Neural cell (in vitro differentiated cells): Measurements from ENCODE around the gene RSU1. TPM values are rescaled to one million over a fixed set of nuclear protein-coding genes. Genes with fewer than 3 reads are reported as not detected.

Experiments used
- H2AFZ ChIP-seq: fragments of 200-600, 300-800 bp; sonication (generic), shearing (Covaris generic); 2 replicates; pipeline ENCODE4 v1.6.0; 2014; ENCODE audit warnings: low read depth, mild to moderate bottlenecking, antibody characterized with exemption, low read length, moderate library complexity
- H3F3A ChIP-seq: fragments of 200-600 bp; shearing (Covaris generic); 2 replicates; pipeline ENCODE4 v1.6.1; 2016; ENCODE audit warnings: mild to moderate bottlenecking, moderate library complexity, mixed read lengths, antibody characterized with exemption, low read length; ENCODE audit not compliant: insufficient read depth, poor library complexity, severe bottlenecking
- H3K27ac ChIP-seq: fragments of 200-600, 300-800 bp; sonication (generic), shearing (Covaris generic); 2 replicates; pipeline ENCODE4 v1.5.1; 2014; ENCODE audit warnings: mild to moderate bottlenecking, low read length, moderate library complexity
- H3K27me3 ChIP-seq: fragments of 300-800, 200-600 bp; sonication (generic), shearing (Covaris generic); 2 replicates; pipeline ENCODE4 v1.6.0; 2014; ENCODE audit warnings: mild to moderate bottlenecking, low read depth, low read length, moderate library complexity; ENCODE audit not compliant: insufficient read depth
- H3K36me3 ChIP-seq: fragments of 300-800, 200-600 bp; sonication (generic), shearing (Covaris generic); 2 replicates; pipeline ENCODE4 v1.5.1; 2014; ENCODE audit warnings: mild to moderate bottlenecking, antibody characterized with exemption, low read length, moderate library complexity; ENCODE audit not compliant: insufficient read depth
- H3K4me2 ChIP-seq: fragments of 300-800, 200-600 bp; sonication (generic), shearing (Covaris generic); 2 replicates; pipeline ENCODE4 v1.6.0; 2014; ENCODE audit warnings: mild to moderate bottlenecking, low read length
- H3K4me3 ChIP-seq: fragments of 300-800, 200-600 bp; sonication (generic), shearing (Covaris generic); 2 replicates; pipeline ENCODE4 v1.5.1; 2014; ENCODE audit warnings: mild to moderate bottlenecking, low read length, moderate library complexity
- H3K79me2 ChIP-seq: fragments of 200-600 bp; shearing (Covaris generic); replicated peaks from 2 replicates; pipeline ENCODE4 v1.6.0; 2014; ENCODE audit warnings: mild to moderate bottlenecking, low read length, moderate library complexity; ENCODE audit not compliant: insufficient read depth
- H3K9ac ChIP-seq: fragments of 300-800, 200-600 bp; sonication (generic), shearing (Covaris generic); 2 replicates; pipeline ENCODE4 v1.6.1; 2016; ENCODE audit warnings: mild to moderate bottlenecking, low read length, mixed read lengths
- H3K9me2 ChIP-seq: fragments of 200-600 bp; shearing (Covaris generic); 2 replicates; pipeline ENCODE4 v1.6.1; 2016; ENCODE audit warnings: mild to moderate bottlenecking, low read length, mixed read lengths; ENCODE audit not compliant: insufficient read depth
- H3K9me3 ChIP-seq: fragments of 200-600, 300-800 bp; sonication (generic), shearing (Covaris generic); 2 replicates; pipeline ENCODE4 v1.6.1; 2016; ENCODE audit warnings: mild to moderate bottlenecking, mixed run types, low read length, moderate library complexity, mixed read lengths
- H4K20me1 ChIP-seq: fragments of 200-600 bp; shearing (Covaris generic); 2 replicates; pipeline ENCODE4 v1.6.1; 2016; ENCODE audit warnings: mild to moderate bottlenecking, mixed run types; ENCODE audit not compliant: insufficient read depth
- EP300 ChIP-seq: fragments of 450-650 bp; conservative IDR thresholded peaks from 2 replicates; pipeline ENCODE4 v1.6.1; 2014; ENCODE audit warnings: antibody characterized with exemption, mild to moderate bottlenecking, moderate library complexity; ENCODE audit not compliant: poor library complexity, severe bottlenecking
- EZH2 ChIP-seq: fragments of 200-600, 300-800 bp; shearing (Covaris generic), sonication (generic); IDR thresholded peaks from 2 replicates; pipeline ENCODE4 v1.6.1; 2014; ENCODE audit warnings: antibody characterized with exemption, low read length, borderline replicate concordance, mild to moderate bottlenecking; ENCODE audit not compliant: insufficient read depth, poor library complexity, severe bottlenecking
- MXI1 ChIP-seq: fragments of 450-650 bp; conservative IDR thresholded peaks from 2 replicates; pipeline ENCODE4 v1.6.1; 2014; ENCODE audit warnings: antibody characterized with exemption, mild to moderate bottlenecking; ENCODE audit not compliant: poor library complexity, severe bottlenecking
- POLR2AphosphoS5 ChIP-seq: IDR thresholded peaks from 2 replicates; pipeline ENCODE4 v1.6.1; 2012
- RAD21 ChIP-seq: fragments of 450-650 bp; conservative IDR thresholded peaks from 2 replicates; pipeline ENCODE4 v1.6.1; 2014; ENCODE audit warnings: antibody characterized with exemption, mild to moderate bottlenecking, moderate library complexity
- REST ChIP-seq: IDR thresholded peaks from 2 replicates; pipeline ENCODE4 v1.6.1; 2012; ENCODE audit warnings: borderline replicate concordance
- SMC3 ChIP-seq: fragments of 450-650 bp; conservative IDR thresholded peaks from 2 replicates; pipeline ENCODE4 v1.6.1; 2014; ENCODE audit warnings: antibody characterized with exemption, mild to moderate bottlenecking, moderate library complexity; ENCODE audit not compliant: poor library complexity
- TAF1 ChIP-seq: IDR thresholded peaks from 2 replicates; pipeline ENCODE4 v1.6.1; 2012; ENCODE audit warnings: low read depth
- polyA plus RNA-seq: library from polyadenylated mRNA; depleted of rRNA; stranded (reverse); fragments of >200 nt; gene quantifications from 2 replicates; pipeline ENCODE4 v1.2.3, GENCODE V29; 2014
- TF ChIP-seq, protein P1 (sequence below): fragments of 450-650 bp; IDR thresholded peaks from 2 replicates; pipeline ENCODE4 v1.5.1; 2014; ENCODE audit warnings: antibody characterized with exemption, mild to moderate bottlenecking, moderate library complexity; ENCODE audit not compliant: poor library complexity, severe bottlenecking

RSU1 gene
- polyA plus RNA-seq, 1 donor from 2014 or later = 18.7 TPM

DNA sequence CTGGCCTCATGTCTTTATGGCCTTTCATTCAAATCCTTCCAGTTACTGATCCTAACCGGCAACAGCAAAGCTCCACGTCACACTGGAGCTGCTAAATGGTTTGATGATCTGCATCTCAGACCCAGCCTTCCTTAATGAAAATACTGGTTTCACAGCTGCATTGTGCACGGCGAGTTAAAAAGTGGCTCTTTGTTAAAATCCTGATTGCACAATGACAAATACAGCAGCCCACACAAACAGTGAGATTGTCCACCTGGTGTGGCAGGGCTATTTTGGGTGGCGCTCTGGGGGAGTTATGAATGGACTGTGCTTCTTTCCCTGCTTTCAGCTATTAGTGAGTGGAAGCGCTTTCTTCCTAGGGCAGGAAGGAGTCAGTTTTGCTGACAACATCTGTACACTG lies 232.1 kb downstream of the RSU1 start:
- H3K9me2 ChIP-seq = no peaks in the 10 kb centered on the region
- H4K20me1 ChIP-seq = no peaks in the 10 kb centered on the region
- no peak overlapping the region for H3K27ac ChIP-seq
- no peak overlapping the region for H2AFZ ChIP-seq
- no peaks in the 10 kb centered on the region for H3K9me3 ChIP-seq
- H3K79me2 ChIP-seq = no peaks in the 10 kb centered on the region
- no peaks in the 10 kb centered on the region for H3K36me3 ChIP-seq
- no peak overlapping the region for H3K4me2 ChIP-seq
- no peak overlapping the region for H3K9ac ChIP-seq
- H3K27me3 ChIP-seq = no peaks in the 10 kb centered on the region
- H3F3A ChIP-seq = no peaks in the 10 kb centered on the region
- no peak overlapping the region for H3K4me3 ChIP-seq
- TF ChIP-seq MXI1 (no peak), EP300 (no peak), SMC3 (no peak), RAD21 (no peak), TAF1 (no peak), POLR2AphosphoS5 (no peak), REST (no peak), EZH2 (no peak)
- TF ChIP-seq, protein P1, sequence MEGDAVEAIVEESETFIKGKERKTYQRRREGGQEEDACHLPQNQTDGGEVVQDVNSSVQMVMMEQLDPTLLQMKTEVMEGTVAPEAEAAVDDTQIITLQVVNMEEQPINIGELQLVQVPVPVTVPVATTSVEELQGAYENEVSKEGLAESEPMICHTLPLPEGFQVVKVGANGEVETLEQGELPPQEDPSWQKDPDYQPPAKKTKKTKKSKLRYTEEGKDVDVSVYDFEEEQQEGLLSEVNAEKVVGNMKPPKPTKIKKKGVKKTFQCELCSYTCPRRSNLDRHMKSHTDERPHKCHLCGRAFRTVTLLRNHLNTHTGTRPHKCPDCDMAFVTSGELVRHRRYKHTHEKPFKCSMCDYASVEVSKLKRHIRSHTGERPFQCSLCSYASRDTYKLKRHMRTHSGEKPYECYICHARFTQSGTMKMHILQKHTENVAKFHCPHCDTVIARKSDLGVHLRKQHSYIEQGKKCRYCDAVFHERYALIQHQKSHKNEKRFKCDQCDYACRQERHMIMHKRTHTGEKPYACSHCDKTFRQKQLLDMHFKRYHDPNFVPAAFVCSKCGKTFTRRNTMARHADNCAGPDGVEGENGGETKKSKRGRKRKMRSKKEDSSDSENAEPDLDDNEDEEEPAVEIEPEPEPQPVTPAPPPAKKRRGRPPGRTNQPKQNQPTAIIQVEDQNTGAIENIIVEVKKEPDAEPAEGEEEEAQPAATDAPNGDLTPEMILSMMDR = no peak

- Histone ChIP-seq H4K20me1 (no peaks in the 10 kb centered on the region), H2AFZ (no peak overlapping the region), H3K4me2 (no peak overlapping the region), H3K9me2 (no peaks in the 10 kb centered on the region), H3K27ac (no peak overlapping the region), H3K79me2 (no peaks in the 10 kb centered on the region), H3K9ac (no peak overlapping the region), H3K36me3 (no peaks in the 10 kb centered on the region), H3F3A (no peaks in the 10 kb centered on the region), H3K4me3 (no peak overlapping the region), H3K27me3 (no peaks in the 10 kb centered on the region), H3K9me3 (no peaks in the 10 kb centered on the region)
- TF ChIP-seq, protein P1 = no peak
- TF ChIP-seq MXI1 (no peak), EP300 (no peak), RAD21 (no peak), TAF1 (no peak), EZH2 (no peak), REST (no peak), SMC3 (no peak), POLR2AphosphoS5 (no peak)
These were observed 233.8 kb downstream of the RSU1 start for GRCh38 chr10:16583382-16583781.
